BE2C (cell line): ENCODE results near the gene RNF220.
"Not testable (repeated sequence)": the region's sequence is repeated elsewhere in the genome, so short reads cannot be mapped to it uniquely, and the experiment has no call there.

Experiments used
- DNase-seq: peaks from one replicate; pipeline ENCODE4 v3.0.0-alpha.2; 2020
- H3K27me3 ChIP-seq: fragments of 250-450 bp; sonication (Bioruptor Pico); 2 replicates; pipeline ENCODE4 v1.5.1; 2020; ENCODE audit warnings: mild to moderate bottlenecking
- H3K36me3 ChIP-seq: fragments of 250-450 bp; sonication (Bioruptor Pico); 2 replicates; pipeline ENCODE4 v1.5.1; 2020; ENCODE audit warnings: mild to moderate bottlenecking
- H3K4me1 ChIP-seq: fragments of 250-450 bp; sonication (Bioruptor Pico); 2 replicates; pipeline ENCODE4 v1.5.1; 2020
- H3K4me3 ChIP-seq: 2 replicates; pipeline ENCODE4 v1.5.1; 2011; ENCODE audit warnings: low read depth, low read length
- H3K9me3 ChIP-seq: fragments of 250-450 bp; sonication (Bioruptor Pico); 2 replicates; pipeline ENCODE4 v1.5.1; 2020
- TF ChIP-seq, protein P1 (sequence below): IDR thresholded peaks from 2 replicates; pipeline ENCODE4 v1.5.1; 2012; ENCODE audit warnings: mild to moderate bottlenecking, low read depth, low read length

The RNF220 gene

DNA sequence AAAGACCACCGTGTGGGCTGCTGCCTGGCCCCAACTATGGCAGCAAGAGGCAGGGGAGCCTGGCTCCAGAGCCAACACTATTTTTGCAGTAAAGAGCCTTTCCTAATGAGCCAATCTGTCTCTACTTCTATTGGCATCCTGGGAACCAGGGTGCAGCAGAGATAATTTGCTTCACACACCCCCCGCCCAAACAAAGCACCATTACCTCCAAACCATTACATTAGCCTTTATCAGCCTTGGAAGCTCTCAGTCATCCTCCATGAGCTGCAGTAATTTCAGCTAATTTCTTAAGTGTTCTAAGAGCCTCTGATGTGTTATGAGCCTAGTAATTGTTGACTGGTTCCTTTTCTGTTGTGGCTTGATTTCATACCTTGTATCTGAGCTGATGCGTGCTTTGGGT is 291.0 kb downstream of the RNF220 start:
- H3K9me3 ChIP-seq: no peaks in the 10 kb centered on the region
- DNase-seq: no peak
- no peaks in the 10 kb centered on the region for H3K36me3 ChIP-seq
- H3K27me3 ChIP-seq: no peaks in the 10 kb centered on the region
- H3K4me1 ChIP-seq: no peaks in the 10 kb centered on the region
- TF ChIP-seq, protein P1, sequence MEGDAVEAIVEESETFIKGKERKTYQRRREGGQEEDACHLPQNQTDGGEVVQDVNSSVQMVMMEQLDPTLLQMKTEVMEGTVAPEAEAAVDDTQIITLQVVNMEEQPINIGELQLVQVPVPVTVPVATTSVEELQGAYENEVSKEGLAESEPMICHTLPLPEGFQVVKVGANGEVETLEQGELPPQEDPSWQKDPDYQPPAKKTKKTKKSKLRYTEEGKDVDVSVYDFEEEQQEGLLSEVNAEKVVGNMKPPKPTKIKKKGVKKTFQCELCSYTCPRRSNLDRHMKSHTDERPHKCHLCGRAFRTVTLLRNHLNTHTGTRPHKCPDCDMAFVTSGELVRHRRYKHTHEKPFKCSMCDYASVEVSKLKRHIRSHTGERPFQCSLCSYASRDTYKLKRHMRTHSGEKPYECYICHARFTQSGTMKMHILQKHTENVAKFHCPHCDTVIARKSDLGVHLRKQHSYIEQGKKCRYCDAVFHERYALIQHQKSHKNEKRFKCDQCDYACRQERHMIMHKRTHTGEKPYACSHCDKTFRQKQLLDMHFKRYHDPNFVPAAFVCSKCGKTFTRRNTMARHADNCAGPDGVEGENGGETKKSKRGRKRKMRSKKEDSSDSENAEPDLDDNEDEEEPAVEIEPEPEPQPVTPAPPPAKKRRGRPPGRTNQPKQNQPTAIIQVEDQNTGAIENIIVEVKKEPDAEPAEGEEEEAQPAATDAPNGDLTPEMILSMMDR: no peak
- H3K4me3 ChIP-seq: no peak overlapping the region

DNA sequence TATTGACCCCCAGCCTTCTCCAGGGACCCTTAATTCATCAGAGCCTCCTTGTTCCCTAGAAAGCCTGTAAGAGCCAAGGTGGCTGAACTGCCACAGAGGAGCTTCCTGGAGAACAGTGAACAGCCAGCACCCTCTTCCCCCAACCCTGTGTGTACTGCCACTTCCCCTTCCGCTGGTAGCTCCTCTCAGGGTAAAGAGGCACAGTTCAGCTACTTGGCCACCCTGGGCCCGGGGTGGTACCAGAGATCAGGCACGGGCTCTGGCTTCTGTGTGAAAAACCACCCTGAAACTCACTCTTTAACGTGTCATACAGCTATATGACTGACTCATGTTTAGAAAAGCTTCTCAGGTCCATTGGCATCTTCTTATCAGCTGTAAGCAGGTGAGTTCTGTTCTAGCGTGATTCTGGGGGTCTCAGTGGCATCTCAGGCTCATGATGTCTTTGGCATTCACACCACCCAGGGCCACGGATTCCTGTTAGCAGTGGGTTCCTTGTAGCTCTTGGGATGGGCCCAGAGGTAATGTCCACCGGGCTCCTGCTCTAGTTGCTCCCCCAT is 291.8 kb downstream of the RNF220 start:
- no peaks in the 10 kb centered on the region for H3K9me3 ChIP-seq
- TF ChIP-seq, protein P1: no peak
- no peak overlapping the region for H3K4me3 ChIP-seq
- no peaks in the 10 kb centered on the region for H3K36me3 ChIP-seq
- no peaks in the 10 kb centered on the region for H3K4me1 ChIP-seq
- no peaks in the 10 kb centered on the region for H3K27me3 ChIP-seq
- no peak for DNase-seq

DNA sequence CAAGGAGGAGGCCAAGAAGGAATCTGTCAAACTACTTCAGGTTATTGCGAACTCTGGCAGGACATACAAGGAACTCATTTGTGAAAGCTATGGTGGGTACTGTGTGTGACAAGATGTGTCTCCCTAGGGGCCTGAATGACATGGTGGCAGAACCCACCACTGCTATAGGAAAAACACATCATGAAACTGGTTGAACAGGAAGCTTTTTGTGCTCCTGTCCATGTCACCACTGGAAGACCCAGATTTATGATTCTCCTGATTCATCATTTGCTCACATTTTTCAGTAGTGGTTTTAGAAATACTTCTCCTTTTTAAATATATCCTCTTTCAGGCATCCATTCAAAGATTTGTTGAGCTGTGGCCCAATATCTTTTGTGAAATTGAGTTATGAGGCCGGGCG is 293.1 kb downstream of the RNF220 start:
- TF ChIP-seq, protein P1: no peak
- Histone ChIP-seq H3K36me3 (no peaks in the 10 kb centered on the region), H3K4me3 (no peak overlapping the region), H3K9me3 (no peaks in the 10 kb centered on the region), H3K4me1 (no peaks in the 10 kb centered on the region), H3K27me3 (no peaks in the 10 kb centered on the region)
- no peak for DNase-seq

DNA sequence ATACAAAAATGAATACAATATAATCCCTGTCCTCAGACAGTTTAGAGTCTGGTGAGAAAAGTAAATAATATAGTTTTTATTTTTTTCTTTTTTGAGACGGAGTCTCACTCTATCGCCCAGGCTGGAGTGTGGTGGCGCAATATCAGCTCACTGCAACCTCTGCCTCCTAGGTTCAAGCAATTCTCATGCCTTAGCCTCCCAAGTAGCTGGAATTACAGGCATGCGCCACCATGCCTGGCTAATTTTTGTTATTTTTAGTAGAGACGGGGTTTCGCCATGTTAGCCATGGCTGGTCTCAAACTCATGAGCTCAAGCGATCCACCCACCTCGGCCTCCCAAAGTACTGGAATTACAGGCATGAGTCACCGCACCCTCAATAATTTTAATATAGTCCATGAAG is 294.3 kb downstream of the RNF220 start:
- not testable (repeated sequence) for H3K4me1 ChIP-seq, H3K36me3 ChIP-seq, H3K9me3 ChIP-seq, H3K27me3 ChIP-seq, DNase-seq, H3K4me3 ChIP-seq

DNA sequence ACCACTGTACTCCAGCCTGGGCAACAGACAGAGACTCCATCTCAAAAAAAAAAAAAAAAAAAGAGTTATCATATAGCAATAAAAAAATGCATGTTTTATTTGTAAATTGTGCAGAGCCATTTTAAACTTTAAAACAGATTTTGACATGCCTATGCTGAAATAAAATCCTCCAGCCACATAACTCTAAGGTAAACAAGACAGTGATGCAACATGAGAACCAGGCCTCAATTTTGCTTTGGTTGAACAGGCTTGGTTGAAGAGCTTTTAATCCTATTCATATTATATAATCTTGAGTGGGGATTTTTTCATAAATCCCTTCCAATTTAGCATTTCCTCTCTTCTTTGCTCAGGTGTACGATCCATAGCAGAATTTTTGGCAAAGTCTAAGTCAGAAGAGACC is 295.5 kb downstream of the RNF220 start:
- Histone ChIP-seq H3K4me1 (no peaks in the 10 kb centered on the region), H3K27me3 (no peaks in the 10 kb centered on the region), H3K9me3 (no peaks in the 10 kb centered on the region), H3K36me3 (no peaks in the 10 kb centered on the region), H3K4me3 (no peak overlapping the region)
- DNase-seq: no peak
- TF ChIP-seq, protein P1: no peak

DNA sequence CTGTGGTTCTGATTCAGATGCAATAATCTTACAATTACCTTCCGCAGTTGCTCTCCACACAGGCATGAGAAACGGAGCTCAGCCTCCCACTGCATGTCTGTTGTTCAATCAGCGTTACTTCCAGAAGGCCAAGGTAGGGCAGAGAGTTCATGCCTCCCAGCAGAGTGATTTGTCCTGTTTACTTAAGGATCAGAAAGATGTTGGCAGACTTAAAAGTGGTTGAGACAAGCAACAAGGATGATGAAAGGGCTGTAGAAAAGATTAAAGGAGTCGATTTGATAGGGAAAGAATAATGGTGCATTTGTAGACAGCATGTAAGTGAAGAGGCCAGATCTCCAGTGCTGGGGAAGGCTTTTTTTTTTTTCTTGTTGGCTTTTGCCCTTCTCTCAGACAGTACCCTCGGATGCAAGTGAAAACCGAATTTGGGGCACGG is 296.1 kb downstream of the RNF220 start:
- Histone ChIP-seq H3K4me3 (no peak overlapping the region), H3K4me1 (no peaks in the 10 kb centered on the region), H3K36me3 (no peaks in the 10 kb centered on the region), H3K27me3 (no peaks in the 10 kb centered on the region), H3K9me3 (no peaks in the 10 kb centered on the region)
- DNase-seq: no peak
- TF ChIP-seq, protein P1: no peak
